Upper lobe of left lung (tissue), 4 donors: ENCODE measurements around the gene PDF.

Experiments
- EP300 ChIP-seq, 4 donors: sonication (generic); formaldehyde crosslinking; IDR thresholded peaks; one replicate each; pipeline ENCODE4 v1.5.1; 2017; ENCODE audit warnings: antibody characterized with exemption in 4 of 4, control low read depth in 2 of 4
- TF ChIP-seq, protein P1 (sequence below), 6 experiments: fragments of 450-650 bp in 4 of 6; fragments of 200-600 bp in 2 of 6; sonication (generic) in 2 of 6; IDR thresholded peaks; one replicate each; pipeline ENCODE4 v1.5.1; 2016 to 2019; ENCODE audit warnings: antibody characterized with exemption in 6 of 6

DNA sequence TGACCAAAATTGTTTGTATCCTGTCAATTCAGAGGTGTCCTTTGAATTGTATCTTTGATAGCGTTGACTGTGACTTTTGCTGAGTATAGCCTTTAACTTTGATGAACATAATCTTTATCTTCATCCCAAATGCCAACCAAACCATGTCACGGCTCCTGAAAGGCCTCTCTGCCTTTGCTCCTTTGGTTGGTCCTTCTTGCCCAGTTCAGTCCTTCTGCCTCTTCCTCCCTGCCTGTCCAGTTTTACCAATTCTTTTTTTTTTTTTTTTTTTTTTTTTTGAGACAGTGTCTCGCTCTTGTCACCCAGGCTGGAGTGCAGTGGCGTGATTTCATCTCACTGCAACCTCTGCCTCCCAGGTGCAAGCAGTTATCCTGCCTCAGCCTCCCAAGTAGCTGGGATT, 32.1 kb downstream of the PDF start:
- TF ChIP-seq, protein P1, sequence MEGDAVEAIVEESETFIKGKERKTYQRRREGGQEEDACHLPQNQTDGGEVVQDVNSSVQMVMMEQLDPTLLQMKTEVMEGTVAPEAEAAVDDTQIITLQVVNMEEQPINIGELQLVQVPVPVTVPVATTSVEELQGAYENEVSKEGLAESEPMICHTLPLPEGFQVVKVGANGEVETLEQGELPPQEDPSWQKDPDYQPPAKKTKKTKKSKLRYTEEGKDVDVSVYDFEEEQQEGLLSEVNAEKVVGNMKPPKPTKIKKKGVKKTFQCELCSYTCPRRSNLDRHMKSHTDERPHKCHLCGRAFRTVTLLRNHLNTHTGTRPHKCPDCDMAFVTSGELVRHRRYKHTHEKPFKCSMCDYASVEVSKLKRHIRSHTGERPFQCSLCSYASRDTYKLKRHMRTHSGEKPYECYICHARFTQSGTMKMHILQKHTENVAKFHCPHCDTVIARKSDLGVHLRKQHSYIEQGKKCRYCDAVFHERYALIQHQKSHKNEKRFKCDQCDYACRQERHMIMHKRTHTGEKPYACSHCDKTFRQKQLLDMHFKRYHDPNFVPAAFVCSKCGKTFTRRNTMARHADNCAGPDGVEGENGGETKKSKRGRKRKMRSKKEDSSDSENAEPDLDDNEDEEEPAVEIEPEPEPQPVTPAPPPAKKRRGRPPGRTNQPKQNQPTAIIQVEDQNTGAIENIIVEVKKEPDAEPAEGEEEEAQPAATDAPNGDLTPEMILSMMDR (IDR thresholded peaks at IDR 0.05): no peak
- no peak for TF ChIP-seq EP300 (IDR thresholded peaks at IDR 0.05)
